SK-N-MC (cell line): ENCODE results near the gene MIEN1.

ENCODE experiments used
- EZH2 ChIP-seq: fragments of 200-600 bp; sonication (generic); IDR thresholded peaks from one replicate; pipeline ENCODE4 v1.6.1; 2017; ENCODE audit warnings: antibody characterized with exemption
- FOXP2 ChIP-seq: optimal IDR thresholded peaks from 2 replicates; pipeline ENCODE3; 2011; ENCODE audit warnings: mild to moderate bottlenecking, moderate library complexity; ENCODE audit not compliant: insufficient read depth; ENCODE audit errors: extremely low read length, control extremely low read depth
- POLR2AphosphoS5 ChIP-seq: IDR thresholded peaks from 2 replicates; pipeline ENCODE4 v1.6.1; 2012; ENCODE audit warnings: mild to moderate bottlenecking, low read depth, low read length, borderline replicate concordance

DNA sequence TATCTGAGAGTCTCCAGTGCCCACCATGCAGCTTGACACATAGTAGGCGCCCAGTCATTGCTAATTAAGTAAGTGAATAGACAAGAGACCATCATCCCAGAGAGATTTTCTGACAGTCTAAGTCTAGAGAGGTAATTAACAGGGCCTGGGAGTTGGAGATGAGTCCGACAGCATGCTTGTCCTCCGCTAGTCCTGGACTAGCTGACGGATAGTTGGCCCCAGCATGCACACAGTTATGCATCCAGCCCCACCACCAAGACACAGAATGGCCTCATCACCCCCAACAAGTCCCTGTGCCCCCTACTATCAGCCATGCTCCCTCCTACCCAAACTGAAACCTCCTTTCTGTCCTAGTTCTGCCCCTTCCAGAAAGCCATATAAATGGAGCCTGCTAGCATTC lies 17.4 kb upstream of the MIEN1 start:
- no peak for TF ChIP-seq POLR2AphosphoS5
- TF ChIP-seq EZH2: no peak
- no peak for TF ChIP-seq FOXP2
